Kidney capillary endothelial cell (primary cell): ENCODE results near the gene BSCL2.
A peak's percentile ranks its signal among the peaks of the same experiment; 100 is the strongest.
"Not testable (repeated sequence)": the region's sequence is repeated elsewhere in the genome, so short reads cannot be mapped to it uniquely, and the experiment has no call there.

Experiments used
- DNase-seq: peaks from one replicate; pipeline ENCODE4 v3.0.0-alpha.2; 2018; ENCODE audit warnings: low spot score

BSCL2 gene

DNA sequence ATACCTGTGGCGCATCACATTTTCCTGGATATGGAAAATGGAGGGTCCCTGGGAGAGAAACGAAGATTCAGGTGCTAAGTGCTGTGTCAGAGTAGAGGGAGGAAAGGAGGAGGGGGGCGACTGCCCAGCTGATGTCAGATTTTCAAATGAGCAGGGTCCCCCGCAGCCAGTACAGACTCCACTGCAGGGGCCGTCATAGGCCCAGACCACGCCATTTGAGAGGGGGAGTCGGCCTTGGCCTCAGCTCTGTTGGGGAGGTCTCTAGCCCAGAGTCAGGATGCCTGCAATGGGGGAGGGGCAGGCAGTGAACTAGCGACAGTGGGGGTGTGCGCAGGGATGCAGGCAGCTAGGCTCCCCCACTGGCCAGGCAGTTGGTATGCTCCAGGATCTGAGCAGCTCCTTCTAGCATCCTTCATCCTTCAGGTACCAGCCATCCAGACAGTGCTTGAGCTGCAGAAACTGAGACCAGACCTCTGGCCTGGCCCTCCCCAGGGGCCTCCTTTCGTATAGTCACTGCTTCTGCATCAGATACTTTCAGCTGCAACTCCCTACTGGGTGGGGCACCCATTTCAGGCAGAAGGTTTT is at the start of gene BSCL2, which contains the start of gene GNG3:
TSS of gene BSCL2 (minus strand) at position 148 of the 585 bp plus-strand sequence. CDS start 229 bp downstream, outside the sequence.
TSS of gene GNG3 (plus strand) at position 400 of the 585 bp plus-strand sequence. CDS start 620 bp downstream, outside the sequence.
- DNase-seq, result no peak

GRCh38 chr11:62755086-62755615 is 47.9 kb upstream of the BSCL2 start:
- DNase-seq, result no peak

- peak; percentile 100 for DNase-seq
These were observed 46.7 kb upstream of the BSCL2 start, which contains the start of gene ZBTB3 for GRCh38 chr11:62753736-62754603. Gene ZBTB3, minus strand, starts transcription at chr11:62754160. Its CDS starts 496 bp downstream, at chr11:62753664.

DNA sequence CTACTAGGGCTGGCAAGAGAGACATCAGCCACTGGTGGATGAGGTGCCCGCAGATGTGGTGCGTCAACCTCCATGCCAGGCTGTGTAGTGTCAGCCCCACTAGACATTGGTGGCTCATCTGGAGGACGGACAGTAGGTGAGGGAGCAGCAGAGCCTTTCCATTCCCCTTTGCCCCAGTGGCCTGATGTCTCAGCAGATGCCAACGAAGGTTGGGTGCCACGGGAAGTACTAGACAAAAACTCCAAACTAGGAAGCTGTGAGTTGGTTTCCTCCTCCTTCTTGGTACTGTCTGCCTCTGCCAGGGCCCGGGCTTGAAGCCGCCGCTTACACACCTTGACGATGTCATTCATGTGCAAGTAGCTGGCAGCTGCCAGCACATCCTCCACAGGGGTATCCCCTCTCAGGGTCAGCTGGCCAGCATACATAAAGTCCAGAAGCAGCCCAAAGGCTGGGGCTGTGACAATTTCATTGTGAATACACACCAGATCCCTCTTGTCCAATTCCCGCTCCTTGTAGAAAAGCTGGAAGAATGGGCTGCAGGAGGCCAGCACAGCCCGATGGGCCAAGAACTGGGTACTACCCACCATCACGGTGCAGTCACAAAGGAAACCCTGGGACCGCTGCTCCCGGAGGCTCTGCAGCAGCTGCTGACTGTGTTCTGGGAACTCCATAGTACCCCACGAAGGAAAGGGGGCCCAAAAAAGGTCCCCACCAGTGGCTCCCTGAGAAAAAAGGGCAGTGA is 45.9 kb upstream of the BSCL2 start:
- DNase-seq, result no peak

DNA sequence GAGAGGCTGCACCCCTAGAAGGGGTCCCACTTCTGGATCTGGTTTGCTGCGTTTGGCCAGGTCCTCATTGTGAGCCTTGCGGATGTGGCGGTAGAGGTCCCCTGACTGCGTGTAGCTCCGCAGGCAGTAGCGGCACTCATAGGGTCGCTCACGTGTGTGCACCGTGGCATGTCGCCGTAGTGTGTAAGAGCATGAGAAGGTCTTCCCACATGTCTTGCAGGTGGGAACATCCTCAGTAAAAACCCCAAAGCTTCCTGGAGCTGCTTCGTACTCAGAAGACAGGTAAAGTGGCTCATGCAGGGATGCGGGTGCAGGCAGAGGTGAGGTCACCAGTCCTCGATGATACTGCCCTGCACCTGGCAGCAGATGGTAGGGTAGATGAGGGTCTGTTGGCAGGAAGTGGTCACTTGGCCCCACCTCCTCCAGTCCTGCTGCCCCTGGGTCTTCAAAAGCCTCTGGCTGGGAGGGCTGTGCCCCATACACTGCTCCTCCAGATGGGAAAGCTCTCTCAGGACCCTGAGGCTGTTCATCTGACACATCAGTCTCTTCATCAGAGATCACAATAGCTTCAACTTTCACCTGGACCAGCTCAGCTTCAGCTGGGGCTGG is 45.1 kb upstream of the BSCL2 start:
- no peak for DNase-seq

DNA sequence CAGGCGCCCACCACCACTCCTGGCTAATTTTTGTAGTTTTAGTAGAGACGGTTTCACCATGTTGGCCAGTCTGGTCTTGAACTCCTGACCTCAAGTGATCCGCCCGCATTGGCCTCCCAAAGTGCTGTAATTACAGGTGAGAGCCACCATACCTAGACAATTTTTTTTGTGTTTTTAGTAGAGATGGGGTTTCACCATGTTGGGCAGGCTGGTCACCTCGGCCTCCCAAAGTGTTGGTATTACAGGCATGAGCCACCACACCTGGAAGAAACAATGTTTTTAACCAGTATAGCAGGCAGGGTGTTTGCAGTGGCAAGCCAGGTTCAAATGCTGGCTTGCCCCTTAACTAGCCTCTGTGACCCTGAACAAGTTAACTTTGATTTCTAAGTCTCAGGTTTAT is 42.7 kb upstream of the BSCL2 start:
- not testable (repeated sequence) for DNase-seq

- DNase-seq, result no peak
These were observed 40.4 kb upstream of the BSCL2 start for GRCh38 chr11:62747475-62748160.

GRCh38 chr11:62737196-62737595 is 30.0 kb upstream of the BSCL2 start:
- DNase-seq, result no peak

DNA sequence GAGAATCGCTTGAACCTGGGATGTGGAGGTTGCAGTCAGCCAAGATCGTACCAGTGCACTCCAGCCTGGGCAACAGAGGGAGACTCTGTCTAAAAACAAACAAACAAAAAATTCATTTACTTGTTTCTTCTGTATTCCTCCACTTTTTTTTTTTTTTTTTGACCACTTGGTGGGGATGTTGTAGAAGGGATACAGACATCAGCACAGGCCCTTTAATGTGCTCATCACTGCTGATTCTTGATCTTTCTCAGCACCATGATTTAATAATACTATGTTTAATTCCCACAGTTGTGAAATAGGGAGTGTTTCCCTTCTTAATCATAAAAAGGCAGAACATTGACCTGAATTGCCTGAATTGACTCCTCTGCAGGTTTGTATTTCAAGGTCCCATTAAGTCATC is 25.6 kb upstream of the BSCL2 start:
- no peak for DNase-seq

GRCh38 chr11:62730076-62730475 is 22.9 kb upstream of the BSCL2 start:
- DNase-seq, result not testable (repeated sequence)

DNA sequence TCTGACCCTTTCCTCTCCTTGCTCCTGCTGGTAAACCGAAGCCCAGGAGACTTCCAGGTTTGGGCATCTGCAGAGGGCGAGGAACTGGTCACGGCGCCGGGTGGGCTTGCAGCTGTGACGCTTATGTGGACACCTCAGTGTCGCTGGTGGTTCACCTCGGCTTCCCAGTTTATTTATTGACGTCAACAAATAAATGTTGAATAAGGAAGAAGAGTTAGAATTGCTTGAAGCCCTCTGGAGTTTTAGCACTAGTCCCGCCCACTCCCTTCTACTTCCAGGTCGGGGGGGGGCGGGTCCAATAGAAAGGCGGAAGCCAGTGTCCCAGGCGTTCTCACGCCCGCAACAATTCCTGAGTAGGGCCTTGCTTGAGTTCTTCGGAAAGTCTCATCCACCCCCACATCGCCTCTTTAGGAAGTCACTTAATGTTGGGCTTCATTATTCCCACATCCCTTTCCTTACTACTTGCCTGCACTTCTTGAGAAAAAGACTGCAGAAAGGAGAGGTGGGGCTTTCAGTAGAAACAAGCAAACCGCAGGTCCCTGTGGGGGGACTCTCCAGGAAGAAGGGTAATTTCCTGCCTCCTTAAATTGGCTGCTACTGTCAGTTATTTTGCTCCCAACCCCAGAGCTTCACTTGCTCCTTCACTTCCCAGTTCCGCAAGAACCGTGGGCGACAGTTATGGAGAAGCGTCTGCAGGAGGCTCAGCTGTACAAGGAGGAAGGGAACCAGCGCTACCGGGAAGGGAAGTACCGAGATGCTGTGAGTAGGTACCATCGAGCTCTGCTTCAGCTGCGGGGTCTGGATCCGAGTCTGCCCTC is 21.2 kb upstream of the BSCL2 start, which contains the start of gene TTC9C:
TSS of gene TTC9C (plus strand) at position 316 of the 818 bp plus-strand sequence. CDS start at position 679, 363 bp downstream.
- peak; percentile 87 for DNase-seq

- DNase-seq, result peak; percentile 96
These were observed 20.6 kb upstream of the BSCL2 start for GRCh38 chr11:62727872-62728170.

- peak; percentile 99 for DNase-seq
These were observed 20.1 kb upstream of the BSCL2 start, which contains the start of gene HNRNPUL2 for GRCh38 chr11:62727165-62727871. Gene HNRNPUL2, minus strand, starts transcription at chr11:62727457. Its CDS starts 301 bp downstream, at chr11:62727156.

- DNase-seq, result no peak
These were observed 19.6 kb upstream of the BSCL2 start for GRCh38 chr11:62726915-62727164.

DNA sequence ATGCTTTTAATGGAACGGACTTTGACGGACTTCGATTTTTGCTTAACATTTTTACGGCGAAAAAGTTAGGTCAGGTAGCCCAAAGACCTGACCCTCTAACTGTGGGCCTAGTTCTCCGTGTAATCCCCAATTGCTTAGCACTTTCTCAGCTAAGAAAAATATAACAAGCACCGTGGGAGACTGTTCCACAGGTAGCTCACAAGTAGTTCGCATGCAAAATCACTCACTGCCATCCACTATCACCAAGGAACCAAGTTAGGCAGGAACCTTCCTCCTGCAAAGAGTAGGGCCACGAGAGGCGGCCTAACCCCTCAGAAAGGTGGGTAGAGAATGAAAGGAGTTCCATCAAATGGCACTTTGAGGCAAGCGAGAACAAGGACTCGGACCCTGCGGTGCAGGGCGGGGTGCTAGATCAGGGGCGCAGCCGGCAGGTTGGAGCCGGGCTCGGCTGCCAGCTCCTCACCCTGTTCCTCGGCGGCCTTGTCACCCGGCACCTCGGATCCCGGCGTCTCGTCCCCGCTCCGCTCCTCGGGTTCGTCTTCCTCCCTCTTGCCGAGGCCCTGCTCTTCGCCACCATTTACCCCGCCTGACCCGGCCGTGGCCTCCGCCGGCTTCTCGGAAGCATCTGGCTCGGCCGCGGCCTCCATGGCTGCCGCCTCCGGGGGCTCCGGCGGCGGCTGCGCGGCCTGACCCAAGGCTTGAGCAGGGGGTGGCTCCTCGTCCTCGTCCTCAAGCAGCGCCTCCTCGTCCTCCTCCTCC is 19.1 kb upstream of the BSCL2 start:
- DNase-seq, result no peak

DNA sequence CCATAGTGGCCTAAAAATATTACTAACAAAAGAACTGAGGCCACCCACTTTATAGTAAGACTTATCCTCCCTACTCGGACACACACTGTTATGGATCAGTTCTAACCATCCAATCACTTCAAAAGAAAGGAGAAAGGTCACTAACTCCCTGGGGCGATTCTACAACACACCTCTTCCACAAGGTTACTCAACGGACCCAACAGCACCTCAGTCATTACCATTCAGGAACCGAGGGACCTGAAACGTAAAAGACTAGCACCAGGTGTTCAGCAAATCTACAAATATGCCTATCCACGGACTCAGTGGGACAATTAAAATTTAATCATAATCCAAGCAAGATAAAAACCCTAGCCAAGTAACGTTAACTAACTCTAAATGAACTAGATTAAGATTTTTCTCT is 18.4 kb upstream of the BSCL2 start:
- no peak for DNase-seq

DNA sequence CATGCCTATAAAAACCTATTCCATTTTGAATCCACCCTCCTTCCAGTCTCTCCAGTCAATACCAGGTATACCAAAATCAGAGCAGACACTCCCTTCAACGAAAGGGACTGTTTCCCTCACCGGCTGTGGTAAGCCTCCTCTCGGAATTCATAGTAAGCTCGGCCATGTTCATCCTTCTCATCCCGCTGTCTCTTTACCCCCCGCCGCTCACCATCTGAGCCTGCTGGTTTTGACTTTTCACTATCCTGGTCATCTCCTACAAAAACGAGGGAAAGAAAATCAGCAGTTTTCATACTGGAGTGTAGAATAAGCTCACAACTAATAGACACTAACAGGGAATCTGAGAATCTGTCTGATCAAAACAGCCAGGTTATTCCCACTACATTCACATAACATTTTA is 16.9 kb upstream of the BSCL2 start:
- no peak for DNase-seq

DNA sequence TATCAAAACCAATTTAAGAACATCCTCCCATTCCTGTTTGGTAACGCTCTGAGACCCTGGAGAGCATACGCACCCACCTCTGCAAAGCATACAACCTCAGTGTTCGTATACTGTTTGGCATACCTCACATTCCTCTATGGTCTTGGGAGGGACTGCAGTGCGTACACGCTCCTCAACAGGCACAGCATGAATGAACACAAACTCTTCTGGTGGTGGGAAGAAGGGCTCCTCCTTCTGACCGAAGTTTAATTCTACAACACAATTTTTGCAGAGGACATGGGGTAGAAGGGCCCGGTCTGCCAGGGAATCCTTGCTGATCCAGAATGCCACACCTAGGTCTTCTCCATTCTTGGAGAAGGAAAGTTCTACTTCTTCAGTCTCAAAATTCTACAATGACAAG is 14.8 kb upstream of the BSCL2 start:
- DNase-seq, result no peak

DNA sequence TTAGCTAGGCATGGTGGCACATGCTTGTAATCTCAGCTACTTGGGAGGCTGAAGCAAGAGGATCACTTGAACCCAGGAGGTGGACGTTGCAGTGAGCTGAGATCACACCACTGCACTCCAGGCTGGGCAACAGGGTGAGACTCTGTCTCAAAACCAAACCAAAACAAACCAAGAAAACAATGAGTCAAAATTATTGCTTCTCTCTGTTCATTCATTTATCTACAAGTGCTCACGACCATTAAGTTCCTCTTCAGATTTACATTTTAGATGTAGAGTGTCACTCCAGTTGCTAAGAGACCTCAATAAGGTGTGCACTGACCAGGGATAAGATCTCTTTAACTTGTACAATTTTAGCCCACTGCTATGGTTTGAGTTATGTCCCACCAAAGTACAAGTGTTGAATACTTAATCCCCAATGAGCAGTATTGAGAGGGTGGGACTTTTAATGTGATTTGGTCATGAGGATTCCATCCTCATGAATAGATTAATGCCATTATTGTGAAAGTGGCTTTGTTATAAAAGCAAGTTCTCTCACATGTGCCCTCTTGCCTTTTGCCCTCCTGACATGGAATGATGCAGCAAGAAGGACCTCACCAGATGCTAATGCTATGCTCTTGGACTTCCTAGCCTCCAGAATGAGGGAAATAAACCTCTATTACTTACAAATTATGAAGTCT is 12.2 kb upstream of the BSCL2 start:
- DNase-seq, result no peak
